Lung (tissue), 12 donors: ENCODE measurements around the gene CACNA1I. TPM values are rescaled to one million over a fixed set of nuclear protein-coding genes. Genes with fewer than 3 reads are reported as not detected.

ENCODE experiments used
- ATAC-seq: fragments of 200-7000 bp; cut with Tn5 transposase; one replicate; pipeline ENCODE4 v1.9.1; 2020; ENCODE audit warnings: moderate number of reproducible peaks; ENCODE audit not compliant: insufficient read depth, low FRiP score
- DNase-seq, 3 donors: peaks; one replicate each; pipeline ENCODE4 v3.0.0-alpha.2; 2013 to 2017
- H3K27ac ChIP-seq, 2 donors: one replicate each; pipeline ENCODE4 v1.5.1; 2013; ENCODE audit warnings: mild to moderate bottlenecking in 2 of 2, moderate library complexity in 2 of 2, control low read depth in 1 of 2, inconsistent platforms in 1 of 2, low read depth in 1 of 2, low read length in 1 of 2
- H3K27me3 ChIP-seq, 3 donors: one replicate each; pipeline ENCODE4 v1.5.1; 2013; ENCODE audit warnings: low read length in 2 of 3; ENCODE audit not compliant: control insufficient read depth in 3 of 3, insufficient read depth in 3 of 3
- H3K36me3 ChIP-seq, 4 donors: one replicate each; pipeline ENCODE4 v1.5.1; 2013; ENCODE audit warnings: low read length in 4 of 4, mild to moderate bottlenecking in 1 of 4, moderate library complexity in 1 of 4; ENCODE audit not compliant: control insufficient read depth in 4 of 4, insufficient read depth in 4 of 4
- H3K4me1 ChIP-seq, 5 donors: one replicate each; pipeline ENCODE4 v1.5.1; 2013; ENCODE audit warnings: low read length in 5 of 5, mild to moderate bottlenecking in 2 of 5, moderate library complexity in 1 of 5; ENCODE audit not compliant: control insufficient read depth in 5 of 5, insufficient read depth in 5 of 5
- H3K4me3 ChIP-seq: one replicate; pipeline ENCODE4 v1.5.1; 2013; ENCODE audit warnings: mild to moderate bottlenecking, control low read depth, moderate library complexity
- H3K9ac ChIP-seq, 2 donors: one replicate each; pipeline ENCODE4 v1.5.1; 2013; ENCODE audit warnings: low read length in 2 of 2, control low read depth in 1 of 2; ENCODE audit not compliant: insufficient read depth in 1 of 2
- H3K9me3 ChIP-seq, 4 donors: one replicate each; pipeline ENCODE4 v1.5.1; 2013; ENCODE audit warnings: low read length in 3 of 4, mild to moderate bottlenecking in 1 of 4, moderate library complexity in 1 of 4; ENCODE audit not compliant: control insufficient read depth in 4 of 4, insufficient read depth in 3 of 4
- CTCF ChIP-seq: IDR thresholded peaks from 2 replicates; pipeline ENCODE4 v1.5.1; 2012; ENCODE audit warnings: mild to moderate bottlenecking; ENCODE audit errors: control extremely low read depth, extremely low read depth
- WGBS, 2 donors: extraction: QIAGEN DNeasy Blood & Tissue Kit; methylation state at CpG; one replicate each; pipeline ENCODE4 v1.1.7; 2013; 5-methylcytosine and 5-hydroxymethylcytosine counted together
- polyA plus RNA-seq, 2 donors: library from polyadenylated mRNA; stranded (reverse); fragments of 200-250 nt; gene quantifications; one replicate each; pipeline ENCODE4 v1.2.1, GENCODE V29; 2013
- total RNA-seq, 2 donors: library from RNA; depleted of rRNA in 1 of 2; stranded (reverse); fragments of >200 nt in 1 of 2; gene quantifications; one replicate each; pipeline ENCODE4 v1.2.1, GENCODE V29; 2014 to 2021
- donor health status: control.
- donor health status: control.
- donor health status: Bipolar disorder and iron deficiency.
- donor health status: healthy.
- donor health status: DM: yes; HTN: yes; CAD: no.

Gene CACNA1I
- total and polyA plus RNA-seq, 4 donors: 0.07 to 0.22 (median 0.16) TPM

- ATAC-seq (no peak), DNase-seq (no peak)
- H3K27ac ChIP-seq: no peak overlapping the region
- peaks cover 0 to 5% (median 0%) of the 10 kb centered on the region in 3 donors for H3K27me3 ChIP-seq
- no peak for TF ChIP-seq CTCF
- peaks cover 0 to 2% (median 0%) of the 10 kb centered on the region in 4 donors for H3K9me3 ChIP-seq
- no peak overlapping the region for H3K4me3 ChIP-seq
- 71 to 79% methylated on average over 9 of the region's 9 CpGs for WGBS, 2 donors
- no peak overlapping the region for H3K9ac ChIP-seq
- no peaks in the 10 kb centered on the region for H3K36me3 ChIP-seq
- peaks cover 0 to 18% (median 0%) of the 10 kb centered on the region in 5 donors for H3K4me1 ChIP-seq
Measured at GRCh38 chr22:39643311-39644083, 72.9 kb downstream of the CACNA1I start.

- Histone ChIP-seq H3K27ac (no peak overlapping the region), H3K4me1 (peaks cover 0 to 32% (median 0%) of the 10 kb centered on the region in 5 donors), H3K9ac (no peak overlapping the region), H3K36me3 (no peaks in the 10 kb centered on the region), H3K27me3 (peaks cover 0 to 5% (median 0%) of the 10 kb centered on the region in 3 donors), H3K9me3 (peaks cover 0 to under 1% (median 0%) of the 10 kb centered on the region in 4 donors), H3K4me3 (no peak overlapping the region)
- no peak for DNase-seq
- TF ChIP-seq CTCF: no peak
- no peak for ATAC-seq
- WGBS, 2 donors: 72 to 75% methylated on average over 6 of the region's 6 CpGs
Measured at GRCh38 chr22:39645532-39645931, 75.0 kb downstream of the CACNA1I start.

- H3K4me1 ChIP-seq: peaks cover 0 to 42% (median 3%) of the 10 kb centered on the region in 5 donors
- no peak overlapping the region for H3K27ac ChIP-seq
- H3K9ac ChIP-seq: no peak overlapping the region
- peaks cover 0 to 5% (median 0%) of the 10 kb centered on the region in 3 donors for H3K27me3 ChIP-seq
- no peak overlapping the region for H3K4me3 ChIP-seq
- peak; percentile 36 to 70 (median 60) for DNase-seq
- H3K9me3 ChIP-seq: no peaks in the 10 kb centered on the region
- WGBS, 2 donors: 71 to 86% methylated on average over 31 of the region's 31 CpGs
- no peaks in the 10 kb centered on the region for H3K36me3 ChIP-seq
- TF ChIP-seq CTCF: no peak
- no peak for ATAC-seq
Measured at GRCh38 chr22:39646398-39647063, 76.0 kb downstream of the CACNA1I start.
